ENCODE data around the gene GNB2. TPM values are rescaled to one million over a fixed set of nuclear protein-coding genes. Genes with fewer than 3 reads are reported as not detected.

The GNB2 gene
- total RNA-seq, 1 experiment from 2014 or later = 174 TPM

GRCh38 chr7:100687261-100687660 is 13.7 kb downstream of the GNB2 start:
- H2BK12ac ChIP-seq (ENCODE audit: insufficient read length, low read depth, low read length) = no peak overlapping the region
- H2AFZ ChIP-seq (ENCODE audit: low read length) = no peak overlapping the region
- H2BK20ac ChIP-seq (ENCODE audit: low read depth, low read length, poor library complexity, severe bottlenecking) = no peak overlapping the region
- H3T11ph ChIP-seq (ENCODE audit: low read length) = no peak overlapping the region
- no peak overlapping the region for H3K4ac ChIP-seq (ENCODE audit: low read depth, low read length)
- H3K23me2 ChIP-seq (ENCODE audit: insufficient read length, low read depth, low read length, poor library complexity, severe bottlenecking) = peaks cover 1% of the 10 kb centered on the region
- no peak overlapping the region for H4K91ac ChIP-seq (ENCODE audit: insufficient read length, low read depth, low read length)
- no peak overlapping the region for H3K9ac ChIP-seq (ENCODE audit: extremely low read depth, insufficient read length, low read length)
- peaks cover 5% of the 10 kb centered on the region for H3K79me1 ChIP-seq (ENCODE audit: insufficient read depth, low read depth, low read length, poor library complexity, severe bottlenecking)
- H4K20me1 ChIP-seq (ENCODE audit: control insufficient read depth, insufficient read depth, insufficient read length) = no peaks in the 10 kb centered on the region
- H3K36me3 Mint-ChIP-seq (ENCODE audit: insufficient read depth in 1 of 3, low read depth in 3 of 3) = peaks cover 32 to 70% (median 64%) of the 10 kb centered on the region in 3 experiments
- no peak overlapping the region for H3K4me2 ChIP-seq (ENCODE audit: insufficient read depth, insufficient read length, low read length)
- no peak overlapping the region for H3K23ac ChIP-seq (ENCODE audit: insufficient read length, low read depth, low read length)
- no peak overlapping the region for H2BK120ac ChIP-seq (ENCODE audit: low read depth, low read length, poor library complexity, severe bottlenecking)
- no peak overlapping the region for H3K27ac ChIP-seq (ENCODE audit: insufficient read length, low read depth, low read length)
- no peak overlapping the region for H3K27ac Mint-ChIP-seq
- WGBS (ENCODE audit: extremely low coverage, insufficient read length, low lambda C conversion rate) = no CpG with 5 or more reads among the region's 22 CpGs
- no peak overlapping the region for H3K4me3 Mint-ChIP-seq
- no peak overlapping the region for H4K8ac ChIP-seq (replicated peaks; ENCODE audit: insufficient read length, low read depth, low read length)
- no peak overlapping the region for H3K56ac ChIP-seq (ENCODE audit: insufficient read length, low read depth, low read length)
- H3K9me3 Mint-ChIP-seq = no peaks in the 10 kb centered on the region
- TF ChIP-seq CTCF (conservative IDR thresholded peaks at IDR 0.05) = no peak
- H4K5ac ChIP-seq (ENCODE audit: insufficient read length, low read depth, low read length) = no peak overlapping the region
- H3K79me2 ChIP-seq (ENCODE audit: insufficient read depth, low read length) = peaks cover 19% of the 10 kb centered on the region; the same call in 1 of the 2 replicates
- no peak for DNase-seq
- H2BK5ac ChIP-seq (ENCODE audit: insufficient read length, low read length) = no peak overlapping the region
- H3K18ac ChIP-seq (ENCODE audit: insufficient read length, low read depth, low read length) = no peak overlapping the region
- H3K4me1 Mint-ChIP-seq = peaks cover 15 to 20% of the 10 kb centered on the region in 2 experiments
- H2BK15ac ChIP-seq (ENCODE audit: low read depth, low read length) = no peak overlapping the region
- H3K27me3 ChIP-seq (ENCODE audit: insufficient read depth, low read length) = no peaks in the 10 kb centered on the region
- 0 out of 2 replicates have a peak, but pooled peaks cover 1% of the 10 kb centered on the region for H3K4me1 ChIP-seq (ENCODE audit: insufficient read depth, low read length)
- no peak overlapping the region for H3K14ac ChIP-seq (ENCODE audit: insufficient read depth, low read length)
- H3K9me3 ChIP-seq (ENCODE audit: control insufficient read depth, low read depth, low read length) = no peaks in the 10 kb centered on the region
- H3K27me3 Mint-ChIP-seq (ENCODE audit: low read depth) = no peaks in the 10 kb centered on the region
- no peak overlapping the region for H2AK5ac ChIP-seq (ENCODE audit: insufficient read length, low read length)
